Stimulated activated naive B cell treated with anti-CD40 and anti-IgM and Interleukin-4, amounts not matched to agents 10 μg/mL and 1 μg/mL and 100 μg/mL, for 72 hours (primary cell): ENCODE data around the gene EPS15.
"Not testable (repeated sequence)": the region's sequence is repeated elsewhere in the genome, so short reads cannot be mapped to it uniquely, and the experiment has no call there.

ENCODE experiments used
- ATAC-seq, 2 donors: fragments of 150-1000 bp; cut with Tn5 transposase; replicated peaks; 2 replicates each; pipeline ENCODE4 v1.10.0; 2021; ENCODE audit warnings: moderate library complexity in 1 of 2
- DNase-seq: peaks from one replicate; pipeline ENCODE4 v3.0.0; 2021
- H3K27ac Mint-ChIP-seq: one replicate; pipeline ENCODE4 v1.8.0; 2022; ENCODE audit warnings: mild to moderate bottlenecking, mixed read lengths
- H3K27me3 Mint-ChIP-seq, 2 donors: one replicate each; pipeline ENCODE4 v1.8.0; 2022; ENCODE audit warnings: mixed read lengths in 2 of 2
- H3K36me3 Mint-ChIP-seq, 2 donors: one replicate each; pipeline ENCODE4 v1.8.0; 2022; ENCODE audit warnings: mixed read lengths in 2 of 2, mild to moderate bottlenecking in 1 of 2
- H3K4me1 Mint-ChIP-seq, 2 donors: one replicate each; pipeline ENCODE4 v1.8.0; 2022; ENCODE audit warnings: mixed read lengths in 2 of 2, mild to moderate bottlenecking in 1 of 2
- H3K4me3 Mint-ChIP-seq, 2 donors: one replicate each; pipeline ENCODE4 v1.8.0; 2022; ENCODE audit warnings: mild to moderate bottlenecking in 2 of 2, mixed read lengths in 2 of 2, moderate library complexity in 1 of 2
- H3K9me3 Mint-ChIP-seq, 2 donors: one replicate each; pipeline ENCODE4 v1.8.0; 2022; ENCODE audit warnings: mixed read lengths in 2 of 2, mild to moderate bottlenecking in 1 of 2

EPS15 gene

GRCh38 chr1:51325391-51325790, 193.7 kb downstream of the EPS15 start:
- Mint-ChIP-seq H3K27me3 (peaks cover 19 to 37% of the 10 kb centered on the region in 2 donors), H3K36me3 (no peaks in the 10 kb centered on the region), H3K9me3 (no peaks in the 10 kb centered on the region), H3K27ac (no peak overlapping the region), H3K4me3 (no peak overlapping the region), H3K4me1 (no peaks in the 10 kb centered on the region)
- ATAC-seq: no peak
- no peak for DNase-seq

GRCh38 chr1:51325011-51325385, 194.1 kb downstream of the EPS15 start:
- H3K9me3 Mint-ChIP-seq, H3K36me3 Mint-ChIP-seq, H3K4me3 Mint-ChIP-seq, H3K4me1 Mint-ChIP-seq, H3K27ac Mint-ChIP-seq, DNase-seq, ATAC-seq: not testable (repeated sequence)
- peaks cover 19 to 37% of the 10 kb centered on the region in 2 donors for H3K27me3 Mint-ChIP-seq

- DNase-seq (no peak), ATAC-seq (no peak)
- no peak overlapping the region for H3K27ac Mint-ChIP-seq
- H3K36me3 Mint-ChIP-seq: no peaks in the 10 kb centered on the region
- peaks cover 17 to 31% of the 10 kb centered on the region in 2 donors for H3K27me3 Mint-ChIP-seq
- H3K4me1 Mint-ChIP-seq: no peaks in the 10 kb centered on the region
- no peak overlapping the region for H3K4me3 Mint-ChIP-seq
- no peaks in the 10 kb centered on the region for H3K9me3 Mint-ChIP-seq
These were observed 194.6 kb downstream of the EPS15 start for GRCh38 chr1:51324251-51325010.

GRCh38 chr1:51323778-51324177, 195.3 kb downstream of the EPS15 start:
- H3K27ac Mint-ChIP-seq: no peak overlapping the region
- H3K4me3 Mint-ChIP-seq: no peak overlapping the region
- H3K9me3 Mint-ChIP-seq: no peaks in the 10 kb centered on the region
- H3K4me1 Mint-ChIP-seq: no peaks in the 10 kb centered on the region
- peaks cover 10 to 25% of the 10 kb centered on the region in 2 donors for H3K27me3 Mint-ChIP-seq
- no peaks in the 10 kb centered on the region for H3K36me3 Mint-ChIP-seq
- DNase-seq (no peak), ATAC-seq (no peak)

GRCh38 chr1:51322417-51323101, 196.5 kb downstream of the EPS15 start:
- no peak overlapping the region for H3K4me3 Mint-ChIP-seq
- ATAC-seq (no peak), DNase-seq (no peak)
- no peaks in the 10 kb centered on the region for H3K4me1 Mint-ChIP-seq
- no peak overlapping the region for H3K27ac Mint-ChIP-seq
- H3K27me3 Mint-ChIP-seq: peaks cover 9 to 17% of the 10 kb centered on the region in 2 donors
- H3K36me3 Mint-ChIP-seq: no peaks in the 10 kb centered on the region
- no peaks in the 10 kb centered on the region for H3K9me3 Mint-ChIP-seq

- Mint-ChIP-seq H3K36me3 (no peaks in the 10 kb centered on the region), H3K4me3 (no peak overlapping the region), H3K9me3 (no peaks in the 10 kb centered on the region), H3K4me1 (no peaks in the 10 kb centered on the region), H3K27ac (no peak overlapping the region), H3K27me3 (peaks cover 9 to 12% of the 10 kb centered on the region in 2 donors)
- DNase-seq: no peak
- no peak for ATAC-seq
These were observed 197.2 kb downstream of the EPS15 start for GRCh38 chr1:51321924-51322280.

GRCh38 chr1:51320967-51321923, 197.8 kb downstream of the EPS15 start:
- Mint-ChIP-seq H3K9me3 (no peaks in the 10 kb centered on the region), H3K27ac (no peak overlapping the region), H3K36me3 (no peaks in the 10 kb centered on the region), H3K27me3 (peaks cover 7 to 13% of the 10 kb centered on the region in 2 donors), H3K4me3 (no peak overlapping the region), H3K4me1 (peaks cover 0 to 5% of the 10 kb centered on the region in 2 donors)
- DNase-seq: no peak
- ATAC-seq: no peak

GRCh38 chr1:51317798-51318197, 201.3 kb downstream of the EPS15 start:
- DNase-seq (no peak), ATAC-seq (no peak)
- H3K27ac Mint-ChIP-seq: no peak overlapping the region
- no peaks in the 10 kb centered on the region for H3K36me3 Mint-ChIP-seq
- H3K27me3 Mint-ChIP-seq: peaks cover 0 to 7% of the 10 kb centered on the region in 2 donors
- H3K4me3 Mint-ChIP-seq: no peak overlapping the region
- H3K4me1 Mint-ChIP-seq: peaks cover 12 to 18% of the 10 kb centered on the region in 2 donors
- H3K9me3 Mint-ChIP-seq: no peaks in the 10 kb centered on the region

GRCh38 chr1:51316846-51317120, 202.3 kb downstream of the EPS15 start:
- DNase-seq: no peak
- Mint-ChIP-seq H3K27ac (no peak overlapping the region), H3K4me3 (no peak overlapping the region), H3K36me3 (no peaks in the 10 kb centered on the region), H3K27me3 (peaks cover 0 to 7% of the 10 kb centered on the region in 2 donors), H3K4me1 (peaks cover 12 to 18% of the 10 kb centered on the region in 2 donors), H3K9me3 (no peaks in the 10 kb centered on the region)
- ATAC-seq: no peak

GRCh38 chr1:51316113-51316845, 202.8 kb downstream of the EPS15 start:
- Mint-ChIP-seq H3K27me3 (peaks cover 0 to 7% of the 10 kb centered on the region in 2 donors), H3K27ac (no peak overlapping the region), H3K9me3 (no peaks in the 10 kb centered on the region), H3K4me1 (peaks cover 15 to 23% of the 10 kb centered on the region in 2 donors), H3K36me3 (no peaks in the 10 kb centered on the region), H3K4me3 (no peak overlapping the region)
- ATAC-seq (no peak), DNase-seq (no peak)

- H3K36me3 Mint-ChIP-seq: no peaks in the 10 kb centered on the region
These were observed 204.1 kb downstream of the EPS15 start for GRCh38 chr1:51314974-51315373.

GRCh38 chr1:51313961-51314777, 204.9 kb downstream of the EPS15 start:
- Mint-ChIP-seq H3K27ac (no peak overlapping the region), H3K4me3 (no peak overlapping the region), H3K27me3 (peaks cover 0 to 7% of the 10 kb centered on the region in 2 donors), H3K4me1 (peaks cover 22 to 30% of the 10 kb centered on the region in 2 donors), H3K36me3 (no peaks in the 10 kb centered on the region), H3K9me3 (no peaks in the 10 kb centered on the region)
- DNase-seq (no peak), ATAC-seq (peak; percentile 33 to 40)

More at GRCh38 chr1:51314974-51315373, 204.1 kb downstream of the EPS15 start:
- Mint-ChIP-seq H3K27me3 (peaks cover 0 to 7% of the 10 kb centered on the region in 2 donors), H3K4me1 (peaks cover 22 to 30% of the 10 kb centered on the region in 2 donors), H3K4me3 (no peak overlapping the region), H3K9me3 (no peaks in the 10 kb centered on the region), H3K27ac (no peak overlapping the region)
- DNase-seq (no peak), ATAC-seq (no peak)

GRCh38 chr1:51313268-51313852, 205.7 kb downstream of the EPS15 start:
- no peak overlapping the region for H3K4me3 Mint-ChIP-seq
- H3K9me3 Mint-ChIP-seq: no peaks in the 10 kb centered on the region
- H3K36me3 Mint-ChIP-seq: no peaks in the 10 kb centered on the region
- no peak overlapping the region for H3K27ac Mint-ChIP-seq
- peaks cover 22 to 30% of the 10 kb centered on the region in 2 donors for H3K4me1 Mint-ChIP-seq
- no peak for DNase-seq
- H3K27me3 Mint-ChIP-seq: peaks cover 0 to 7% of the 10 kb centered on the region in 2 donors
- no peak for ATAC-seq
